ENCODE results near the gene PUS7L.

PUS7L gene

GRCh38 chr12:43758728-43759563 is at the start of gene PUS7L, which contains the start of gene IRAK4:
Gene PUS7L (minus strand): TSS chr12:43758790. CDS start chr12:43755245, 3,545 bp downstream.
Gene IRAK4 (plus strand): TSS chr12:43758951. CDS start chr12:43768112, 9,161 bp downstream.
- peak; percentile 94 for DNase-seq (ENCODE audit: low read depth)
- in situ Hi-C loops (cut with HindIII; ENCODE audit: low sequenced_read_pairs): no loop called here
- peak; percentile 54 for TF ChIP-seq CTCF (IDR thresholded peaks at IDR 0.05; ENCODE audit: low read depth, low read length, missing control alignments)
- peak within 1 kb of the TSS; percentile 72 for H3K4me3 ChIP-seq (ENCODE audit: low read depth, low read length)

- in situ Hi-C loops (cut with HindIII; ENCODE audit: low sequenced_read_pairs): no loop called here
- DNase-seq (ENCODE audit: low read depth): no peak
- no peak overlapping the region for H3K4me3 ChIP-seq (ENCODE audit: low read depth, low read length)
- no peak for TF ChIP-seq CTCF (IDR thresholded peaks at IDR 0.05; ENCODE audit: low read depth, low read length, missing control alignments)
Measured at GRCh38 chr12:43807386-43807785, 48.8 kb upstream of the PUS7L start.

GRCh38 chr12:43806737-43807072 is 48.1 kb upstream of the PUS7L start:
- peak overlapping the region; percentile 69 for H3K4me3 ChIP-seq (ENCODE audit: low read depth, low read length)
- no peak for DNase-seq (ENCODE audit: low read depth)
- in situ Hi-C loops (cut with HindIII; ENCODE audit: low sequenced_read_pairs): no loop called here
- no peak for TF ChIP-seq CTCF (IDR thresholded peaks at IDR 0.05; ENCODE audit: low read depth, low read length, missing control alignments)

- peak; percentile 29 for DNase-seq (ENCODE audit: low read depth)
- TF ChIP-seq CTCF (IDR thresholded peaks at IDR 0.05; ENCODE audit: low read depth, low read length, missing control alignments): peak; percentile 40
- in situ Hi-C loops (cut with HindIII; ENCODE audit: low sequenced_read_pairs): no loop called here
- peak within 1 kb of the TSS; percentile 69 for H3K4me3 ChIP-seq (ENCODE audit: low read depth, low read length)
Measured at GRCh38 chr12:43805860-43806736, 47.5 kb upstream of the PUS7L start, which contains the start of gene TWF1. Gene TWF1 (minus strand): TSS chr12:43806317. CDS start chr12:43806245, 72 bp downstream.

GRCh38 chr12:43805149-43805859 is 46.7 kb upstream of the PUS7L start:
- in situ Hi-C loops (cut with HindIII; ENCODE audit: low sequenced_read_pairs): no loop called here
- no peak for TF ChIP-seq CTCF (IDR thresholded peaks at IDR 0.05; ENCODE audit: low read depth, low read length, missing control alignments)
- DNase-seq (ENCODE audit: low read depth): no peak

More at GRCh38 chr12:43805149-43805859, 46.7 kb upstream of the PUS7L start:
- H3K4me3 ChIP-seq (ENCODE audit: low read depth, low read length): peak overlapping the region; percentile 69

Data from astrocyte of the cerebellum (primary cell).